Measurements from ENCODE around the gene NOPCHAP1. TPM values are rescaled to one million over a fixed set of nuclear protein-coding genes. Genes with fewer than 3 reads are reported as not detected.

The NOPCHAP1 gene
- total RNA-seq, 1 donor from 2014 or later: 13.3 TPM

- Histone ChIP-seq H3K27ac (no peak overlapping the region), H3K27me3 (no peaks in the 10 kb centered on the region), H3K4me3 (no peak overlapping the region), H3K9me3 (no peaks in the 10 kb centered on the region), H3K4me1 (no peaks in the 10 kb centered on the region), H3K36me3 (peaks cover 0 to 6% of the 10 kb centered on the region in 2 donors)
- DNase-seq (ENCODE audit: extremely low spot score in 2 of 2): no peak
- intact Hi-C loops (cut with DNase I): no loop called here
- no peak for TF ChIP-seq POLR2A (IDR thresholded peaks at IDR 0.05)
- no peak for TF ChIP-seq CTCF (IDR thresholded peaks at IDR 0.05)
- no peak for TF ChIP-seq POLR2AphosphoS5 (IDR thresholded peaks at IDR 0.05; ENCODE audit: insufficient read depth in 1 of 2, low read depth in 1 of 2)
Measured at GRCh38 chr12:105033851-105034250, 47.7 kb downstream of the NOPCHAP1 start.

Other genes starting within 250 kb of the NOPCHAP1 start
- 19.9 TPM for gene SLC41A2, start 28.0 kb upstream of the NOPCHAP1 start, total RNA-seq
- 5.4 TPM for gene ALDH1L2, start 98.1 kb downstream of the NOPCHAP1 start, total RNA-seq
- 51.1 TPM for gene WASHC4, start 121.4 kb downstream of the NOPCHAP1 start, total RNA-seq
- 48.1 TPM for gene APPL2, start 249.9 kb downstream of the NOPCHAP1 start, total RNA-seq